ENCODE results near the gene SORCS1.
A peak's percentile ranks its signal among the peaks of the same experiment; 100 is the strongest.

SORCS1 gene

GRCh38 chr10:106910666-106911065 lies 253.8 kb downstream of the SORCS1 start:
- no peak overlapping the region for H3K27ac Mint-ChIP-seq
- H3K27me3 Mint-ChIP-seq (ENCODE audit: low read depth), result peaks cover 22% of the 10 kb centered on the region
- H3K36me3 Mint-ChIP-seq (ENCODE audit: low read depth), result no peaks in the 10 kb centered on the region
- H3K4me1 Mint-ChIP-seq, result no peaks in the 10 kb centered on the region
- TF ChIP-seq CTCF (IDR thresholded peaks at IDR 0.05; ENCODE audit: unreplicated experiment in 3 of 3), result no peak
- no peaks in the 10 kb centered on the region for H3K9me3 Mint-ChIP-seq
- no peak overlapping the region for H3K4me3 Mint-ChIP-seq

- H3K4me1 Mint-ChIP-seq, result no peaks in the 10 kb centered on the region
- H3K4me3 Mint-ChIP-seq, result no peak overlapping the region
- H3K36me3 Mint-ChIP-seq (ENCODE audit: low read depth), result no peaks in the 10 kb centered on the region
- no peak for TF ChIP-seq CTCF (IDR thresholded peaks at IDR 0.05; ENCODE audit: unreplicated experiment in 3 of 3)
- peaks cover 17% of the 10 kb centered on the region for H3K27me3 Mint-ChIP-seq (ENCODE audit: low read depth)
- no peaks in the 10 kb centered on the region for H3K9me3 Mint-ChIP-seq
- no peak overlapping the region for H3K27ac Mint-ChIP-seq
These were observed 256.3 kb downstream of the SORCS1 start for GRCh38 chr10:106908225-106908624.

DNA sequence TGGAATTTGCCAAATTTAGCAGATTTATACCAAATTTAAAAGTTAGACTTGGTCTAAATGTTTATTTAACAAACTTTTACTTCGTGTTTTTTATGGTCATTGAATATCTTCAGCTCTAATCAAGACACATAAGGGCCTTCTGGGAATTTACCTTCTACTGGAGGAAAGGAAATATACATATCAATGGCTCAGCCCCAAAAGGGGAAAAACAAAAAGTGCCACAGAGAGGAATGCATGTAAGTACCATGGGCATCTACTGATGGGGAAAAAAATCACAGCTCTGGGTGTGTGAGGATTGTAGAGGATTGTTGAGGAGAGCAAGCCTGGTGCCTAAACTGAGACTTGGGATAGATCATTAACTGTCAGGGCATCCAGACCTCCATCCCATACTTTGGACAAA lies 260.3 kb downstream of the SORCS1 start:
- peaks cover 10% of the 10 kb centered on the region for H3K27me3 Mint-ChIP-seq (ENCODE audit: low read depth)
- TF ChIP-seq CTCF (IDR thresholded peaks at IDR 0.05; ENCODE audit: unreplicated experiment in 3 of 3), result no peak
- H3K9me3 Mint-ChIP-seq, result no peaks in the 10 kb centered on the region
- H3K36me3 Mint-ChIP-seq (ENCODE audit: low read depth), result no peaks in the 10 kb centered on the region
- no peak overlapping the region for H3K27ac Mint-ChIP-seq
- peaks cover 7% of the 10 kb centered on the region for H3K4me1 Mint-ChIP-seq
- no peak overlapping the region for H3K4me3 Mint-ChIP-seq

GRCh38 chr10:106903180-106903579 lies 261.3 kb downstream of the SORCS1 start:
- H3K4me3 Mint-ChIP-seq, result no peak overlapping the region
- no peaks in the 10 kb centered on the region for H3K9me3 Mint-ChIP-seq
- peaks cover 16% of the 10 kb centered on the region for H3K4me1 Mint-ChIP-seq
- no peaks in the 10 kb centered on the region for H3K36me3 Mint-ChIP-seq (ENCODE audit: low read depth)
- no peak overlapping the region for H3K27ac Mint-ChIP-seq
- H3K27me3 Mint-ChIP-seq (ENCODE audit: low read depth), result no peaks in the 10 kb centered on the region
- TF ChIP-seq CTCF (IDR thresholded peaks at IDR 0.05; ENCODE audit: unreplicated experiment in 3 of 3), result no peak

GRCh38 chr10:106900016-106900652 lies 264.4 kb downstream of the SORCS1 start:
- Mint-ChIP-seq H3K4me1 (peaks cover 18% of the 10 kb centered on the region), H3K9me3 (no peaks in the 10 kb centered on the region), H3K4me3 (no peak overlapping the region), H3K36me3 (ENCODE audit: low read depth) (no peaks in the 10 kb centered on the region), H3K27ac (no peak overlapping the region), H3K27me3 (ENCODE audit: low read depth) (no peaks in the 10 kb centered on the region)
- TF ChIP-seq CTCF (IDR thresholded peaks at IDR 0.05; ENCODE audit: unreplicated experiment in 3 of 3), result no peak

- peak overlapping the region in 1 of 3 experiments; percentile 48 for H3K27ac Mint-ChIP-seq
- H3K4me3 Mint-ChIP-seq, result no peak overlapping the region
- H3K36me3 Mint-ChIP-seq (ENCODE audit: low read depth), result no peaks in the 10 kb centered on the region
- no peaks in the 10 kb centered on the region for H3K9me3 Mint-ChIP-seq
- peaks cover 18% of the 10 kb centered on the region for H3K4me1 Mint-ChIP-seq
- no peaks in the 10 kb centered on the region for H3K27me3 Mint-ChIP-seq (ENCODE audit: low read depth)
- TF ChIP-seq CTCF (IDR thresholded peaks at IDR 0.05; ENCODE audit: unreplicated experiment in 3 of 3), result no peak
These were observed 266.1 kb downstream of the SORCS1 start for GRCh38 chr10:106898446-106898845.

Measured in nephron (organoid).